ENCODE data around the gene TMIGD2.
"Not testable (repeated sequence)": the region's sequence is repeated elsewhere in the genome, so short reads cannot be mapped to it uniquely, and the experiment has no call there.

The TMIGD2 gene

DNA sequence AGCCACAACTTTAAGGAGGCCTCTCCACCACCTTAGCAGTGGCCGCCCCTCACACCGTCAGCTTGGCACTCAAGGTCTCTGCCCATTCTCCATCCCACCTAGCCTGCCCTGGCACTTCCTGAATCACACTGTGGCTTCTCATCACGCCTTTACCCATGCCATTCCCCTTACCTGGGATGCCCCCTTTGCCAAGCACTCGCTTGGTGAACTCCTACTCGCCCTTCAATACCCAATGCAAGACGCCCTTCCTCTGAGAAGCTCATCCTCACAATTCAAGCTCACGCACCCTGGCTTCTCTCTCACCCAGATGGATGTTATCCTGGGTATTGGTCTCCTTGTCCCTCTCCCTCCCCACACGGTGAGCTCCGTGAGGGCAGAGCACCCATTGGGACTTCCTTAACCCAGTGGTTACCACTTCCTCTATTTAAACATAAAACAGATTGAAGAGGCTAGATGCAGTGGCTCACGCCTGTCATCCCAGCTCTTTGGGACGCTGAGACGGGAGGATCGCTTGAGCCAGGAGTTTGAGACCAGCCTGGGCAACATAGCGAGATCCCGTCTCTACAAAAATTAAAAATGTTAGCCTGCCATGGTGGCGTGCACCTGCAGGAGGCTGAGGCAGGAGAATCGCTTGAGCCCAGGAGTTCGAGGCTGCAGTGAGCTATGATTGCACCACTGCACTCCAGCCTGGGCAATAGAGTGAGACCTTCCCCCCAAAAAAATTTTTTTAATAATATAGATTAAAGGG lies 35.8 kb downstream of the TMIGD2 start:
- no peak for DNase-seq (ENCODE audit: low spot score)

DNA sequence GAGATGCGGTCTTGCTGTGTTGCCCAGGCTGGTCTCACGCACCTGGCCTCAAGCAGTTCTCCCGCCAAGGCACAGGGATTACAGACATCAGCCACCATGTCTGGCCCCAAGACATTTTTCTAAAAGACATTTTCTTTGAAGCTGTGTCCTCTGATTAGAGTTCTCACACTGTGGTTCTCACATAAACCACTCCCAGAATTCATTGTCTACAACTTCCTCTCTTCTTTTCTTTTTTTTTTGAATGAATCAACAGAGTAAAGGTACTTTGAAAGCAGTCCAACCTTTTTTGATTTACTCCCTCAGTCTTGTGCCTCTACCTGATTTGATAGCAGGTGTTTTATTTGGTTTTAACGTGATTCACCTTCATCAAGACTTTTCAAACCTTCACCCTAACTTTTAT lies 37.4 kb downstream of the TMIGD2 start:
- no peak for DNase-seq (ENCODE audit: low spot score)

DNA sequence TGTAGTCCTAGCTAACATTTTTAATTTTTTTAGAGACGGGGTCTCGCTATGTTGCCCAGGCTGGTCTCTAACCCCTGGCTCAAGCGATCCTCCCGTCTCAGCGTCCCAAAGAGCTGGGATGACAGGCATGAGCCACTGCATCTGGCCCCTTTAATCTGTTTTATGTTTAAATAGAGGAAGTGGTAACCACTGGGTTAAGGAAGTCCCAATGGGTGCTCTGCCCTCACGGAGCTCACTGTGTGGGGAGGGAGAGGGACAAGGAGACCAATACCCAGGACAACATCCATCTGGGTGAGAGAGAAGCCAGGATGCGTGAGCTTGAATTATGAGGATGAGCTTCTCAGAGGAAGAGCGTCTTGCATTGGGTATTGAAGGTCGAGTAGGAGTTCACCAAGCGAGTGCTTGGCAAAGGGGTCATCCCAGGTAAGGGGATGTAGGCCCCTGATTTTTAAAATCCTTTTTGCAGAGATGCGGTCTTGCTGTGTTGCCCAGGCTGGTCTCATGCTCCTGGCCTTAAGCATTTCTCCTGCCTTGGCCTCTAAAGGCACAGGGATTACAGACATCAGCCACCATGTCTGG lies 41.5 kb downstream of the TMIGD2 start:
- no peak for DNase-seq (ENCODE audit: low spot score)

DNA sequence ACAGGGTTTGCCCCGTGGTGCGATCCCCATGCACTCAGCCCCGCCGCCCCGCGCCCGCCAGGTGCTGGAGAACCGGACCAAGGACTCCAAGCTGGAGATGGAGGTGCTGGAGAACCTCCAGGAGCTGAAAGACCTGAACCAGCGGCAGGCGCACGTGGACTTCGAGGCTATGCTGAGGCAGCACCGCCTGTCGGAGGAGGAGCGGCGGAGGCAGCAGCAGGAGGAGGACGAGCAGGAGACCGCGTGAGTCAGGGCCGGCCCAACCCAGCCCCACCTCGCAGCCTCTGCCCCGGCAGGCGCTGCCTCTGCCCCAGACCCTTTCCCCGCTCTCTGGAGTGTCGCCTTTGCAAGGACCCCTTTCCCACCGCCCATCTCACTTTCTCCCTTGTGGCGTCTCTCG lies 44.0 kb downstream of the TMIGD2 start:
- no peak for DNase-seq (ENCODE audit: low spot score)

DNA sequence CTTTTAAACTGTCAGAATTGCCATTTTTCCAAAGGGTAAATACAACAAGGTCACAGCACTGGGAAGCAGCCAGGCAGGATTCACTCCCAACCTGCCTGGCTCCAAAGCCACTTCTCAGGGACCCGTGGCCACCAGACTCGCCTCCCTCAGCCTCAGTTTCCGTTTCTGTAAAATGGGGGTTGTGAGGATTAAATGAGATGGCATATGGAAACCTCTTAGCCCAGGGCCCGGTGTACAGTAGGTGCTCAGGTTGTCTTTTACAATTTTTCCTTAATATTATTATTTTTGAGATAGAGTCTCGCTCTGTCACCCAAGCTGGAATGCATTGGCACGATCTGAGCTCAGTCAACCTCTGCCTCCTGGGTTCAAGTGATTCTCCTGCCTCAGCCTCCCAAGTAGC lies 45.2 kb downstream of the TMIGD2 start:
- DNase-seq (ENCODE audit: low spot score): no peak

DNA sequence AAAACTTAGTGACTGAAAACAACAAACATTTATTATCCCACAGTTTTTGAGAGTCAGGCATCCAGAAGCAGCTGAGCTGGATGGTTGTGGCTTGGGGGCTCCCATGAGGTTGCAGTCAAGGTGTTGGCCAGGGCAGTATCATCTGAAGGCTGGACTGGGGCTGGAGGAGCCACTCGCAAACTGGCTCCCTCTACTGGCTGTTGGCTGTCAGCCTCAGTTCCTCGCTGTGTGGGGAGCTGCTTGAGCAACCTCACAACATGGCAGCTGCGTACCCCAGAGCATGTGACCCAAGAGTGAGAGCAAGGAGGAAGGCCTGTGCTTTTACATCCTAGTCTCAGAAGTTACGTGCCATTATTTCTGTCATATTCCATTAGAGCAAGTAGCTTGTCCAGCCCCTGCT lies 45.6 kb downstream of the TMIGD2 start:
- DNase-seq (ENCODE audit: low spot score): no peak

DNA sequence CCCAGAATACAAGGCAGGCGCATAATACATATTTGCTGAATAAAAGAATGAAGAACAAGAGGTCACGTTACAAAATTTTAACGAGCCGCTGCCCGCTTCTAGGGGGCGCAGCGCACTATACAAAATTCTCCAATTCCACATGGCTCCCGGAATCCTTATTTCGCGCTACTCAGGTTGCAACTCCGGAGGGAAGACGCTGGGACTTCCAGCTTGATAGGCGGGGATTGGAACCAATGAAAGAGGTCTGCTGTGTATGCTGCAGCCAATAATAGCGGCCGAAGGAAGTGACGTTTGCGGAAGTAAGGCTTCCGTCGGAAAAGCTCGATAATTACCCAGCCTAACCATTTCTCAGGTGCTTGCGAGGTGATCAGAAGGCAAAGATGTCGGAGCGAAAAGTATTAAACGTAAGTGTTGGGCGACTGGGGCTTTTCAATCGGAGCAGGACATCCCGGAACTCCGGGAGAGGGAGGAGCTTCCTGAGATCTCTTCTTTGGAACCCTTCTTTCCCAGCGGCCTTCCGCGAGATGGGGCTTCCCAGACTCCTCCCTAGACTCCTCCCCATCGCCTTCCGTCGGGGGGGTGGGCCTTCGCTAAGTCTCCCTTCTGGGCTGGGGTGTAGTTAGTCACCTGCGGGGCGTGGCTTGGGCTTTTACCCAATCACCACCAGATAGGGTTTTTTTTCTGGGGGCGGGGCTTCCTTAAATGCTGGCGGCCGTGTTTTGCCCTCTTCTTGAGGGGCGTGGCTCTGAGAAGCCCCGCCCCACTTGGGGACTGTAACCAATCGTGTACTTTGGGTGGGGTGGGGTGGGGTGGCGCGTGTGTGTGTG lies 55.2 kb downstream of the TMIGD2 start, which contains the start of gene YJU2:
TSS of gene YJU2 (plus strand) at position 314 of the 827 bp plus-strand sequence. CDS start at position 381, 67 bp downstream.
- DNase-seq (ENCODE audit: low spot score): peak; percentile 99

DNA sequence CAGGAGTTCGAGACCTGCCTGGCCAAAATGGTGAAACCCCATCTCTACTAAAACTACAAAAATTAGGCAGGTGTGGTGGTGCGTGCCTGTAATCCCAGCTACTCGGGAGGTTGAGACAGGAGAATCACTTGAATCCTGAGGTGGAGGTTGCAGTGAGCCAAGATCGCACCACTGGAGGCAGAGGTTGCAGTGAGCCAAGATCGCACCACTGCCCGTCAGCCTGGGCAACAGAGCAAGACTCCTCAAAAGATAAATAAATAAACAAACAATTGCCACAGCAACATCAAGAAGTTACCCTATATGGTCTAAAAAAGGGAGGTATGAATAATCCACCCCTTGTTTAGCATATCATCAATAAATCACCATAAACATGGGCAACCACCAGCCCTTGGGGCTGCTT lies 56.3 kb downstream of the TMIGD2 start:
- DNase-seq (ENCODE audit: low spot score): not testable (repeated sequence)
